GM21576 (cell line): ENCODE results near the gene DRP2.
"Not testable (repeated sequence)": the region's sequence is repeated elsewhere in the genome, so short reads cannot be mapped to it uniquely, and the experiment has no call there.

ENCODE experiments used
- ATAC-seq: cut with Tn5 transposase; IDR thresholded peaks from one replicate; pipeline ENCODE4 v1.9.1; 2021; ENCODE audit warnings: mild to moderate bottlenecking, moderate library complexity; ENCODE audit not compliant: unreplicated experiment

Gene DRP2

GRCh38 chrX:101237041-101237440, 17.5 kb downstream of the DRP2 start:
- ATAC-seq, result no peak

- no peak for ATAC-seq
Measured at GRCh38 chrX:101241531-101241930, 21.9 kb downstream of the DRP2 start.

DNA sequence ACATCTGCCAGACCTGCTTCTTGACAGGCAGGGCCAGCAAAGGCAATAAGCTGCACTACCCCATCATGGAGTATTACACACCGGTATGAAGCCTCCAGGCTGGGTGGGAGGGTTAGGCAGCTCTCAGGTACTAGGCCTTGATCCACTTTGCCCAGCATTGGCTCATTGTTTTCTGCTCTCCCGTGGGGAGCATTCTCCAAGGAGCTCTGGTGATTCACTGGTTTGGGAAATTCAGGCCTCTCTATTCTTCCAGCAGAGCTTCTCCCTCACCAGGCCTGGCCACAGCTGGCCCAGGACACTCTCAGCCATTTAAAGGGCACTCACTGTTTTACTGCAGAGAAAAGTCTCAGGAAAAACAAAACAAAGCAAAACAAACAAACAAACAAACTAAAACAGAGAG, 33.0 kb downstream of the DRP2 start:
- ATAC-seq, result no peak

DNA sequence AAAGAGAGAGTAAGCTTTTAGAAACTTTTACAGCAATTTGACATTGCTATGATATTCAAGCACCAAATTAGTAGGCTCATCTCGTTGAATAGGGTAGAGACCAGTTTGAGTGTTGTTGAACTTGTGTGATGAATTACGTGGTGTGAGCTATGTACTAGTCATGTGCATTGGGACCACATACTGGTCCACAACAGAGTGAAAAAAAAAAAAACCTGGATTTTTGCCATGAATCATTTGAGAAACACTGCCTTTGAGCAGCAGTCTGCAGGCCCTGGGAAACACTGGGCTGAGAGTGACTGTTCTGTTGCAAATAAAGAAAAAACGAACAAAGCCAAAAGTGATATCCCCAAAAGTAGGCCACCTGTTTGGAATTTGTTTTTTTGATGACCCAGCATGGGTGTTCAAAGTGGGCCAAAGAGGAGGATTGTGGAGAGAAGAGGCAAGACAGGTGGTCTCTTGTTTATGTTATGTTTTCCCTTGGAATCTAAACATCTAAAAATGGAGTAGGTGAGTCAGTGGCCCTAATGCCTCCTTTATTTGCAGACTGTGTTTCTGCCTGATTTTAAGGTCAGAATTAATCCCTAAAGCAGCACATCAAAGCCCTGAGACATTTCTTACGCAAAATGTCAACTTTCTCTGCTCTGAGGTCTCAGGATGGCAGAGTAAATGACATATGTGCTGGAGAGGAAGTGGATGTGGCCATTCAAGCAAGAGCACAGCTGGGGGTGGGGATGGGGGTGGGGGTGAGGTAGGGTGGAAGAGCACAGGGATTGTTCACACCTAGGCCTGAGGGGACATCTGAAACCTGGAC, 38.1 kb downstream of the DRP2 start:
- no peak for ATAC-seq

- ATAC-seq, result no peak
Measured at GRCh38 chrX:101258259-101258581, 38.6 kb downstream of the DRP2 start.

DNA sequence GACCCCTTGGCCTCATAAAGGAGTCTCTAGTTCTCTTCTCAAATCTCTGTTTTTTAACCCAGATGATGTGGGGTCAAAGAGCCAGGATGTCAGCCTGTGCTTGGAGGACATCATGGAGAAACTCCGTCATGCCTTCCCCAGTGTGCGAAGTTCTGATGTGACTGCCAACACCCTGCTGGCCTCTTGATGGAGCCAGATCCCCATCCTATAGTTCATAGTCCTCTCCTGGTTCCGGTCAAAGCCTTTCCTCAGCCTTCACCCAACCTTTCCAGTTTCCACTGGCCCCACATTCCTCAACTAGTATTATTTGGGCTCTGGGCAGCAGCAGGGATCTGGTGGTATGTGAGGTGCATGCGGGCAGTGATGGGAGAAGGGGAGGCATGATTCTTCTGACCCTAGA, 40.8 kb downstream of the DRP2 start:
- no peak for ATAC-seq

DNA sequence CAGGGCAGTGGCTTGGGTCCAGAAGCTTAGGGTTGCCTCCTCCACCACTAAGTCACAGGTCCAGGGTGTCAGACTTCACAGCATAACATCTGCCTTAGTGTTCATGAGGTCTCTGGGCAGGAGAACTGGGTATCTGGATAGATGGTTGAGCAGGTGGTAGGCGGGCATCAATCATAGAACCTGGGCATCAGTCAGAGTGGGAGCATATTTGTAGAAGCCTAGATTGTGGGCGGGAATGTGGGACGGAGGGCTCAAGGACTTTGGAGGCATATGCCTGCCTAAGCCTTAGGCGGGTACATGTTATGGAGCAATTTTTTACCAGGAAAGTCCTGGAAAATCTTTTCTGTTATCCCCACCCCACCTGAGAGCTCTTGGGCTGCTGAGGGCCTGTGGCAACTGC, 43.0 kb downstream of the DRP2 start:
- no peak for ATAC-seq

DNA sequence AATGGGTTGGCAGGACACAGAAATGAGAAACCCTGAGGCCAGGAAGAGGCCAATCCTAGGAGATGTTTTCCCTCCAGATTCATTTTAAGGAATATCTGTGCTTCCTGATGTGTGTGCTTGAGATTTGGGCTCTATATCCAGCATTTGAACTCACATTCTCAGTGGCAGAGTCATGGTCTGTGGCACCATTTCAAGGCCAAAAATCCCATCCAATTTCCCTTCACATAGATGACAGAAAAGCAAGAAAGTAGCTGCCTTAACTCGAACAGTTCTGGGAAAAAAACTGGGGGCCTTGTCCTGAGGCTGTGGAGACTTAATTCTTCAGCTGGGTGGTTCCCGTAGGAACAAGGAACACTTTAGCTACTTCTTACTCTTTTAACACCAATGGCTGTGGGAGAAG, 44.2 kb downstream of the DRP2 start:
- no peak for ATAC-seq

DNA sequence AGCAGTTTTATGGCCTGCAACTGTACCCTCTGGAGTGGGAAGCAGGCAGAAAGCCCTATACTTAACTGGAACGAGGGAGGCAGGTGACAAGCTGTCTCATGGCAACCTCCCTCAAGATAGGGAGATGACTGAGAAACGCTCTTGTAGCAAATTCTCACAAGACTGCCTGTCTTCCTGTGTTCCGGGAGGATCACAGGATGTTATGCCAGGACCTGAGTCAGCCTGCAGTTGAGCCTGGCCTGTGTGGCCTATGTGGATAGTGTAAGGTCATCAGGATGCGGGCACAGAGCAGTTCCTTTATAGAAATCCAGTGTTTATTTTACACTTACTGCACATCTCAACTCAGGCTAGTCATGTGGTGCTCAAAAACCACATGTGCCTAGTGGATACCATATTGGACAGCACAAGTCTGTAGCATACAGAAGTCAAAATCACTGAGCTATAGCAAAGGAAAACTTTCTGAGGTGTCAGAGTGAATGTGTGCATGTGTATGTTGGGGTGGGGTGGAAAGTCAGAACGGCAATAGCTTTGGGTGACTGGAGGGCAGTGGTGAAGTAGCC, 46.4 kb downstream of the DRP2 start:
- no peak for ATAC-seq

- no peak for ATAC-seq
Measured at GRCh38 chrX:101274198-101274597, 54.6 kb downstream of the DRP2 start.

DNA sequence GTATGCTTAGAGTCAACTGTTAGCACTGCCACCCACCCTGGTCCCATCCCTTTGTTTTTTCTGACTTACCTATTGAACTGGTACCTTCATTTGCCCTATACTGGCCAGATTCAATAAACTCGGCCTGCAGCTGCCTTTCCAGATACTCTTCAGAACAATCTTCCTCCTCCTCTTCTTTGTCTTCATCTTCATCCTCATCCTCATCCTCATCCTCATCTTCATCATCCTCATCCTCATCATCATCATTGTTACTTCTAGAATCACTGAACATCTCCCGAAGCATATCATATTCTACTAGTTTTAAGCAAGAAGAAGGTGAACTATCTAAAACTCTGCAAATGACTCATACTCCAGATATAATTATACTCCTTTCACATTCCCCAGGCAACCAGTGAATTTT, 56.7 kb downstream of the DRP2 start:
- ATAC-seq, result no peak

- ATAC-seq, result peak; percentile 67
Measured at GRCh38 chrX:101287402-101287801, 67.8 kb downstream of the DRP2 start.

DNA sequence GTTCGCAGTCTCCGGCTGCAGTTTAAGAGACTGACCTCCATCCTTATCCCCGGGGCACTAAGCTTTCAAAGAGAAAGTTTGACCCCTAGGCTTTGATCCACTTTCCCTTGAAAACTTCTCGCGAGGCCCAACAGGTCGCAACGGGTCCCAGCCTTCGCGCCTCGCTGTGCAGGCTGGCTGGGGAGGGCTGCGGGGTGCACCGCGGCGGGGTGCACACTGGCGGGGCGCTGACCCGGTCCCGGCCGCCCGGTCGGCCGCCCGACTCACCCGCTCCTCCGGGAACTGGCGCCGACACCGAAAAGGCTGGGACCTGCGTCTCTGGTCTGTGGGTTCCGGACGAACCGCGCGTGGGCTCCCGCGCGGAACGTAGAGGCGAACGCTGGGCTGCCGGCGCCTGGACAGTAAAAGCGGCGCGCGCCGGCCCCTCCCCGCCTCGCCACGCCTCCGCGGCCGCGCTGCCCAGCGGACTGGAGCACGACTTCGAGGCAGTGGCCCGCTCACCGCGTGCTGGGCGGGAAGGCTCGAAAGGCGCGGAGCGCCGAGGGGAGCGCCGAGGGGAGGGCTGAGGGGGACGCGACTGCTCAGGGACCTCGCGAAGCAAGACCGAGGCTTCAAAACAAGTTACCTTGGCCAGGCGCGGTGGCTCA, 71.5 kb downstream of the DRP2 start, which contains the start of gene TAF7L:
TAF7L (minus strand) TSS at position 378 of the 647 bp plus-strand sequence. CDS start 3,791 bp downstream, outside the sequence.
- no peak for ATAC-seq

DNA sequence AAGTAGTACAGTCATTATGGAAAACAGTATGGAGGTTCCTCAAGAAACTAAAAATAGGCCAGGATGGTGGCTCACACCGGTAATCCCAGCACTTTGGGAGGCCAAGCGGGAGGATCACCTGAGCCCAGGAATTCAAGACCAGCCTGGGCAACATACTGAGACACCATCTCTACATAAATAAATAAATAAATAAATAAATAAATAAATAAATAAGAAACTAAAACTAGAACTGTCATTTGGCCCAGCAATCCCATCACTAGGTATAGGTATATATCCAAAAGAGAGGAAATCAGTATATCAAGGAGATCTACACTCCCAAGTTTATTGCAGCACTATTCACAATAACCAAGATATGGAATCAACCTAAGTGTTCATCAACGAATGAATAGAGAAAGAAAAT, 76.0 kb downstream of the DRP2 start:
- not testable (repeated sequence) for ATAC-seq

GRCh38 chrX:101303790-101304189, 84.2 kb downstream of the DRP2 start:
- no peak for ATAC-seq
